H1 (cell line): Measurements from ENCODE around the gene NDFIP2. TPM values are rescaled to one million over a fixed set of nuclear protein-coding genes. Genes with fewer than 3 reads are reported as not detected.

Experiments used
- BACH1 ChIP-seq: IDR thresholded peaks from 2 replicates; pipeline ENCODE4 v1.6.1; 2012; ENCODE audit warnings: low read length, improper control_type of control experiment
- BCL11A ChIP-seq, 2 experiments: IDR thresholded peaks; one replicate each; pipeline ENCODE4 v1.6.1; 2011; ENCODE audit warnings: low read depth in 2 of 2, low read length in 2 of 2, mild to moderate bottlenecking in 2 of 2
- HDAC2 ChIP-seq, 2 experiments: fragments of 300-600 bp in 1 of 2; sonication (generic) in 1 of 2; IDR thresholded peaks; 2 replicates each; pipeline ENCODE4 v1.6.1; 2011 to 2012; ENCODE audit warnings: low read depth in 2 of 2, low read length in 2 of 2, mild to moderate bottlenecking in 2 of 2, moderate library complexity in 2 of 2, borderline replicate concordance in 1 of 2, inconsistent platforms in 1 of 2
- KDM4A ChIP-seq: IDR thresholded peaks from one replicate; pipeline ENCODE4 v1.7.1; 2012; ENCODE audit warnings: low read depth, mild to moderate bottlenecking, moderate library complexity, low read length, inconsistent platforms; ENCODE audit not compliant: severe bottlenecking
- polyA plus RNA-seq, 7 experiments: library from polyadenylated mRNA; depleted of rRNA in 3 of 7; stranded (reverse) in 5 of 7; unstranded in 2 of 7; fragments of >200 nt in 5 of 7; fragments of 200-250 nt in 2 of 7; gene quantifications; 1 replicate in 5 of 7; 2 replicates in 1 of 7; 4 replicates in 1 of 7; pipeline versions ENCODE4 v1.2.1 to v1.2.3, GENCODE V29; 2011 to 2013; ENCODE audit warnings: missing spikeins in 2 of 7, mixed read lengths in 2 of 7
- total RNA-seq: library from RNA; stranded (reverse); fragmentation: NEBNext Ultra II Directional; extraction: Animal tissue kit (Norgen Biotek cat#: 25700); gene quantifications from 2 replicates; pipeline ENCODE4 v1.2.1, GENCODE V29; 2021

The NDFIP2 gene
- total and polyA plus RNA-seq, 2 of the 8 experiments (the other 6 are each of a cell fraction or from before 2014, with no cell fraction given), result 11.1 to 32.9 TPM

- TF ChIP-seq KDM4A (no peak), HDAC2 (IDR thresholded peaks at IDR 0.05; ENCODE audit: borderline replicate concordance in 1 of 2, low read depth in 2 of 2, low read length in 2 of 2) (no peak), BACH1 (no peak), BCL11A (IDR thresholded peaks at IDR 0.05; ENCODE audit: low read depth in 2 of 2, low read length in 2 of 2) (no peak)
Observed at GRCh38 chr13:79522583-79522982, 41.6 kb downstream of the NDFIP2 start (continued).
